ENCODE results near the gene CEACAM18.
"Not testable (repeated sequence)": the region's sequence is repeated elsewhere in the genome, so short reads cannot be mapped to it uniquely, and the experiment has no call there.

Gene CEACAM18

GRCh38 chr19:51500931-51501330, 22.6 kb downstream of the CEACAM18 start:
- not testable (repeated sequence) for DNase-seq

- no peak for DNase-seq
Observed at GRCh38 chr19:51501594-51502263, 23.4 kb downstream of the CEACAM18 start, which contains the start of gene SIGLEC12. Gene SIGLEC12, minus strand, starts transcription at chr19:51501800. Its CDS starts 67 bp downstream, at chr19:51501733.

GRCh38 chr19:51503286-51503817, 25.0 kb downstream of the CEACAM18 start:
- DNase-seq = no peak

- DNase-seq = no peak
Observed at GRCh38 chr19:51503896-51504295, 25.6 kb downstream of the CEACAM18 start.

- no peak for DNase-seq
Observed at GRCh38 chr19:51505904-51506303, 27.6 kb downstream of the CEACAM18 start.

GRCh38 chr19:51507192-51507591, 28.9 kb downstream of the CEACAM18 start:
- no peak for DNase-seq

- no peak for DNase-seq
Observed at GRCh38 chr19:51507640-51508058, 29.3 kb downstream of the CEACAM18 start.

- no peak for DNase-seq
Observed at GRCh38 chr19:51508059-51508733, 29.9 kb downstream of the CEACAM18 start.

- no peak for DNase-seq
Observed at GRCh38 chr19:51509823-51510660, 31.7 kb downstream of the CEACAM18 start.

GRCh38 chr19:51511353-51511752, 33.0 kb downstream of the CEACAM18 start:
- DNase-seq = no peak

GRCh38 chr19:51513968-51514367, 35.6 kb downstream of the CEACAM18 start:
- no peak for DNase-seq

- DNase-seq = peak; percentile 55
Observed at GRCh38 chr19:51514866-51515481, 36.6 kb downstream of the CEACAM18 start.

- no peak for DNase-seq
Observed at GRCh38 chr19:51520728-51521127, 42.4 kb downstream of the CEACAM18 start.

- DNase-seq = no peak
Observed at GRCh38 chr19:51521357-51521756, 43.0 kb downstream of the CEACAM18 start.

GRCh38 chr19:51521781-51522180, 43.4 kb downstream of the CEACAM18 start:
- no peak for DNase-seq

- DNase-seq = no peak
Observed at GRCh38 chr19:51524666-51525264, 46.4 kb downstream of the CEACAM18 start.

- no peak for DNase-seq
Observed at GRCh38 chr19:51525651-51526050, 47.3 kb downstream of the CEACAM18 start.

GRCh38 chr19:51529301-51529700, 51.0 kb downstream of the CEACAM18 start:
- no peak for DNase-seq

GRCh38 chr19:51530616-51531015, 52.3 kb downstream of the CEACAM18 start:
- DNase-seq = no peak

GRCh38 chr19:51531349-51532315, 53.3 kb downstream of the CEACAM18 start, which contains the start of gene SIGLEC6:
Gene SIGLEC6, minus strand, starts transcription at chr19:51531670. Its CDS starts 22 bp downstream, at chr19:51531648.
- peak; percentile 33 for DNase-seq

- no peak for DNase-seq
Observed at GRCh38 chr19:51535535-51535934, 57.2 kb downstream of the CEACAM18 start.
